ENCODE data around the gene AKAP6.

DNA sequence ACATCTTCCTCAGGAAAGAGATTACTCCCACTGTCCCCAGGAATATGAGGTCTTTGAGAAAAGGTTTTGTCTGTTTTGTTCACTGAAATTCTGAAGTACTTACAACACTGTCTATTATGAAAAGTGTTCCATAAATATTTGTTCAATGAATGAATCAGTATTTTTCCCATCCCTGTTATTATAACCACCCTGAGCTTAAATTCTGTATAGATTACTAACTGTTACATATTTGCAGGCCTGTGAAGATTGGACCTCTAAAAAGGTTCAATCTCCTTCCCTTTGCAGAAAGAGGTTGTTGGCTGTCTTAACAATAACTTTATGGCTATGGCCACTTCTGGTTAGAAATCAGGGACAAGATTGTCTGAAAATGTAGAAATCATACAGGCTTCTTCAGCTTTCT is 435.0 kb downstream of the AKAP6 start:
- TF ChIP-seq POLR2A (IDR thresholded peaks at IDR 0.05; ENCODE audit: low read depth, low read length) (no peak), POLR2AphosphoS5 (IDR thresholded peaks at IDR 0.05; ENCODE audit: low read depth, low read length) (no peak), TAF1 (IDR thresholded peaks at IDR 0.05; ENCODE audit: borderline replicate concordance, low read depth, low read length) (no peak)
